Measurements from ENCODE around the gene RASSF7.

DNA sequence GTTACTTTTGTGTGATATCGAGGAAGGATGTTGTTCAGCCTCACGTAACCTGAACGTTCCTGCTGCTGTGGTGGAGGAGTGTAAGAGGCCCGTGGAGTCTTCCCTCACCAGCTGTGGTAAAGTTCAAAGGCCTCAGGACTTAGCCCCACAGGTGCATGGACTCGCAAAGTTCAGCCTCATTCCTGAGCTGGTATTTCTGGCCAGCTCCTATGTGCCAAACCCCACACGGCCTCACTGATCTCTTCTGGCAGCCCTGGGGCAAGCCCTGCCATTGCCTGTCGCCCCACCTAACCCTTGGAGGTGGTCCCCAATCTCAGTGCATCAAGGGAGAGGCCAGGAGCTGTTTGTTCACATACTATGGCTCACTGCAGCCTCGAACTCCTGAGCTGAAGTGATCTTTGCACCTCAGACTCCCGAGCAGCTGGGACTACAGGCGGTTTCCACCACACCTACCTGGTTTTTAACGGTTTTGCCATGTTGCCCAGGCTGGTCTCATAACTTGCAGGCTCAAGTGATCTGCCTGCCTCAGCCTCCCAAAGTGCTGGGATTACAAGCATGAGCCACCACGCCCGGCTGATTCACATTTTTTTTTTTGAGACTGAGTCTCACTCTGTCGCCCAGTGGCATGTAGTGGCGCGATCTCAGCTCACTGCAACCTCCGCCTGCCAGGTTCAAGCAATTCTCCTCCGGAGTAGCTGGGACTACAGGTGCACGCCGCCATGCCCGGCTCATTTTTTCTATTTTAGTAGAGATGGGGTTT lies 17.7 kb downstream of the RASSF7 start:
- TF ChIP-seq, protein P1, sequence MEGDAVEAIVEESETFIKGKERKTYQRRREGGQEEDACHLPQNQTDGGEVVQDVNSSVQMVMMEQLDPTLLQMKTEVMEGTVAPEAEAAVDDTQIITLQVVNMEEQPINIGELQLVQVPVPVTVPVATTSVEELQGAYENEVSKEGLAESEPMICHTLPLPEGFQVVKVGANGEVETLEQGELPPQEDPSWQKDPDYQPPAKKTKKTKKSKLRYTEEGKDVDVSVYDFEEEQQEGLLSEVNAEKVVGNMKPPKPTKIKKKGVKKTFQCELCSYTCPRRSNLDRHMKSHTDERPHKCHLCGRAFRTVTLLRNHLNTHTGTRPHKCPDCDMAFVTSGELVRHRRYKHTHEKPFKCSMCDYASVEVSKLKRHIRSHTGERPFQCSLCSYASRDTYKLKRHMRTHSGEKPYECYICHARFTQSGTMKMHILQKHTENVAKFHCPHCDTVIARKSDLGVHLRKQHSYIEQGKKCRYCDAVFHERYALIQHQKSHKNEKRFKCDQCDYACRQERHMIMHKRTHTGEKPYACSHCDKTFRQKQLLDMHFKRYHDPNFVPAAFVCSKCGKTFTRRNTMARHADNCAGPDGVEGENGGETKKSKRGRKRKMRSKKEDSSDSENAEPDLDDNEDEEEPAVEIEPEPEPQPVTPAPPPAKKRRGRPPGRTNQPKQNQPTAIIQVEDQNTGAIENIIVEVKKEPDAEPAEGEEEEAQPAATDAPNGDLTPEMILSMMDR (conservative IDR thresholded peaks at IDR 0.05; ENCODE audit: low read depth, low read length), result no peak
- TF ChIP-seq EZH2 (IDR thresholded peaks at IDR 0.05; ENCODE audit: low read length, unreplicated experiment), result no peak
